Smooth muscle cell (in vitro differentiated cells): ENCODE measurements around the gene ACTR1B. TPM values are rescaled to one million over a fixed set of nuclear protein-coding genes. Genes with fewer than 3 reads are reported as not detected.
"Not testable (repeated sequence)": the region's sequence is repeated elsewhere in the genome, so short reads cannot be mapped to it uniquely, and the experiment has no call there.

Experiments used
- DNase-seq: peaks from one replicate; lab custom pipeline; 2025; ENCODE audit not compliant: unreplicated experiment; lab: John Stamatoyannopoulos, UW
- H2AFZ ChIP-seq: fragments of 200-600 bp; sonication (generic); 2 replicates; pipeline ENCODE4 v1.6.0; 2016; ENCODE audit warnings: antibody characterized with exemption, low read depth, mild to moderate bottlenecking
- H3F3A ChIP-seq: fragments of 200-600 bp; sonication (generic); 2 replicates; pipeline ENCODE4 v1.6.0; 2017; ENCODE audit warnings: antibody characterized with exemption, low read depth
- H3K27ac ChIP-seq: fragments of 200-600 bp; sonication (generic); 2 replicates; pipeline ENCODE4 v1.5.1; 2016; ENCODE audit warnings: low read depth, mild to moderate bottlenecking
- H3K27me3 ChIP-seq: fragments of 200-600 bp; sonication (generic); 2 replicates; pipeline ENCODE4 v1.6.1; 2016; ENCODE audit warnings: low read depth, mild to moderate bottlenecking
- H3K36me3 ChIP-seq: fragments of 200-600 bp; sonication (generic); 2 replicates; pipeline ENCODE4 v1.5.1; 2016; ENCODE audit warnings: low read depth
- H3K4me1 ChIP-seq: fragments of 200-600 bp; sonication (generic); 2 replicates; pipeline ENCODE4 v1.5.1; 2016; ENCODE audit warnings: low read depth
- H3K4me2 ChIP-seq: fragments of 200-600 bp; sonication (generic); 2 replicates; pipeline ENCODE4 v1.6.0; 2016; ENCODE audit warnings: mild to moderate bottlenecking
- H3K4me3 ChIP-seq: fragments of 200-600 bp; sonication (generic); 2 replicates; pipeline ENCODE4 v1.5.1; 2016; ENCODE audit warnings: mild to moderate bottlenecking
- H3K79me2 ChIP-seq: fragments of 200-600 bp; sonication (generic); 2 replicates; pipeline ENCODE4 v1.6.0; 2016; ENCODE audit warnings: low read depth, mild to moderate bottlenecking
- H3K9ac ChIP-seq: fragments of 200-600 bp; sonication (generic); 2 replicates; pipeline ENCODE4 v1.6.0; 2016; ENCODE audit warnings: low read depth
- H3K9me3 ChIP-seq: fragments of 200-600 bp; sonication (generic); replicated peaks from 2 replicates; pipeline ENCODE4 v1.5.1; 2016; ENCODE audit warnings: low read depth
- H4K20me1 ChIP-seq: fragments of 200-600 bp; sonication (generic); 2 replicates; pipeline ENCODE4 v1.6.0; 2016; ENCODE audit warnings: low read depth
- WGBS: methylation state at CpG from one replicate; pipeline ENCODE4 v1.1.7; 2016; ENCODE audit warnings: low lambda C conversion rate; 5-methylcytosine and 5-hydroxymethylcytosine counted together
- polyA plus RNA-seq: library from polyadenylated mRNA; unstranded; fragments of >200 nt; fragmentation: Nextera tagmentation; extraction: Ambion mirVana; gene quantifications from 2 replicates; pipeline ENCODE4 v1.2.1, GENCODE V29; 2016
- total RNA-seq: library from RNA; depleted of rRNA; stranded (reverse); fragments of >200 nt; gene quantifications from 2 replicates; pipeline ENCODE4 v1.2.3, GENCODE V29; 2014
- TF ChIP-seq, protein P1 (sequence below): fragments of 200-600 bp; sonication (generic); IDR thresholded peaks from 2 replicates; pipeline ENCODE4 v1.5.1; 2017; ENCODE audit warnings: borderline replicate concordance, mild to moderate bottlenecking, antibody characterized with exemption; ENCODE audit not compliant: insufficient read depth, poor library complexity, severe bottlenecking

ACTR1B gene
- total and polyA plus RNA-seq, 2 experiments from 2014 or later, result 20.8 to 43.7 TPM

DNA sequence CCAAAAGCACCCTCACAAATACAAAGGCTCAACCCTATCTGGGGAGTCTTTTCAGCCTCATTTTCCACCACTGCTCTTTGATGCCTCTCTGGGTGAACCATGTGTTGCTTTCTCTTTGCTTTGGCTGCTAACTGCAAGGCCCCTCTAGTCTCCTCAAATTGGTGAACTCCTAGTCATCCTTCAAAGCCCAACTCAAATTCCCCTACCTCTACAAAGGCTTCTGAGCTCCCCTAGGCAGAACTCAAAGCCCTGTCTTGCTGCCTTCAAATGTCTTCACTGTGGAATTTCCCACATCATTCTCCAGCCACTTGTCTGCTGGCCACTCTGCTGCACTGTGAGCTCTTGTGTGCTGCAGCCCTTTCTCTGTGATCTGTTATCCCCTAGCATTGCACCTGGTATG lies 40.9 kb downstream of the ACTR1B start:
- not testable (repeated sequence) for H3K36me3 ChIP-seq, DNase-seq, H3K9me3 ChIP-seq, H3K79me2 ChIP-seq, H3K4me1 ChIP-seq, H4K20me1 ChIP-seq, H3F3A ChIP-seq, H3K4me3 ChIP-seq, H3K4me2 ChIP-seq, H3K27ac ChIP-seq, H3K9ac ChIP-seq, H2AFZ ChIP-seq, H3K27me3 ChIP-seq

DNA sequence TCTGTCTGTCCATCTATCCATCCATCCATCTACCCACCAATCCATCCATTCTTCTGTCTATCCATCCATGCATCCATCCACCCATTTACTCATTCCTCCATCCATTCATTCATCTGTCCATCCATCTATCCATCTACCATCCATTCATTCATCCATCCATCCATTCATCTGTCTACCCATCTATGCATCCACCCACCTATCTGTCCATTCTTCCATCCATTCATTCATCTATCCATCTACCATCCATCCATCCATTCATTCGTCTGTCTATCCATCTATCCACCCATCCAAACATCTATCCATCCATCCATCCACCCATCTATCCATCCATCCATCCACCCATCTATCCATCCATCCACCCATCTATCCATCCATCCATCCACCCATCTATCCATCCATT lies 43.4 kb downstream of the ACTR1B start:
- not testable (repeated sequence) for H3K4me3 ChIP-seq, H3K27me3 ChIP-seq, H4K20me1 ChIP-seq, H3K4me1 ChIP-seq, H3K4me2 ChIP-seq, DNase-seq, H3K79me2 ChIP-seq, H3F3A ChIP-seq, H3K9me3 ChIP-seq, H3K27ac ChIP-seq, H3K36me3 ChIP-seq, H2AFZ ChIP-seq, H3K9ac ChIP-seq
- 83% methylated on average over 1 of the region's 1 CpG for WGBS

DNA sequence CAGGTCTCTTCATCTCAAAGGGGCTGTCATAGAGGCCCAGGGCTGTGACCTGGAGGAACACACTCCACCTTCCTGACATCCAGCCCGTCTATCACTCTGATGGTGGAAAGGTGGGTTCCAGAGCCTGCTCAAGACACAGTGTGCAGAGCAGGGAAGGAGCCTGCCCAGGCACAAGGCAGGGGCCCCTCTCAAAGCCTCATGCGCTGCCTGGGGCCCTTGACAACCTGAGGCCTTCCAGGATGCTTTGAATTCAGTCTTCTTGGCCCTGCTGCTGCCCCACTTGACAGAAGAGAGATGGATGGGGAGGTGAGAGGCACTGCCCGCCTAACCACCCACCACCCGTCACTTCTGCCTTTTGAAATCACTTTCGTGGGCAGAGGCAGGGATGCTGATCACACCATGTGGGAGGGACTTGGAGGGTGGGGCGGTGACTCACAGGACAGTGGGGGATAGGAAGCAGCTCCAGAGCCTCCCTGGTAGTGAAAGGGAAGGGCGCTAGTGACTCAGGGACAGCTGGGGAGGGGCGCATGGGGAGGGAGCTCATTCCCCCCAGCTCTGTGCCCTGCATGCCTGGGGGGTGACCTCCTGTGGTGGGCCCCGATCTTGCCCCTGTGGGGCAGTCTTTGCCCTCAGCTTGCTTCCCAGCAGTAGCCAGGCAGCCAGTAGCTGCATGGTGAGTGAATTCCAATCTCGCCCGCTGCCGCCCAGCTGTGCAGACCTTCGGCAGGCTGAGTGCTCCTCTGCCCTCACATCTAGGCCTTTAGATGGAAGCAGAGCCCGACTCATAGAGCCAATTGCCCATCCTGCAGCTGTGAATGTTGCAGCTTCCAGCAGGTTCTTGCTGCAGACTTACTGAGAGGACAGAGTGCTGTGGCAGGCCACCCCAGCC lies 44.7 kb downstream of the ACTR1B start:
- not testable (repeated sequence) for H3K9me3 ChIP-seq, H3F3A ChIP-seq, DNase-seq, H3K27me3 ChIP-seq, H3K27ac ChIP-seq, H3K36me3 ChIP-seq, H3K4me1 ChIP-seq, H3K79me2 ChIP-seq, H3K9ac ChIP-seq, H2AFZ ChIP-seq, H4K20me1 ChIP-seq, H3K4me3 ChIP-seq
- H3K4me2 ChIP-seq, result peak overlapping the region; percentile 61
- 34% methylated on average over 9 of the region's 14 CpGs for WGBS

DNA sequence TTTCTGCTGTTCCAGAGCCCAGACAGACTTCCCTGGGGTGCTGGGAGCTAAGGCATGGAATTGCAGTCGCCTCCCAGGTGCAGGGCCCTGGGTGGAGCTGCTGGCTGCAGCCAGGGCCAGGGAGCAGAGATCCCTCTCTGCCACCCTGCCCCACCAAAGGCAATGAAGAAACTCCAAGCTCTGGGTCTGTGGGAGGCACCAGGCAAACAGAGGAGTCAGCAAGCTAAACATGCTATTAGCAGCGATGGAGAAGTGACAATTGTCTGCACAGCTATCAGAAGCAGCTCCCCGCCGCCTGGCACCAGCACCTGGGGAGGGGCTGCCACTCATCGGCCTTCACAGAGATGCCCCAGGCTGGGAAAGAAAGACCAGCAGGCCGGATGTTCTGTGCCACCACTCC lies 45.9 kb downstream of the ACTR1B start:
- no peaks in the 10 kb centered on the region for H3F3A ChIP-seq
- H4K20me1 ChIP-seq, result no peaks in the 10 kb centered on the region
- WGBS, result 97% methylated on average over 6 of the region's 6 CpGs
- no peak overlapping the region for H3K4me2 ChIP-seq
- H3K4me3 ChIP-seq, result no peak overlapping the region
- no peaks in the 10 kb centered on the region for H3K27me3 ChIP-seq
- no peak overlapping the region for H3K9ac ChIP-seq
- H3K27ac ChIP-seq, result no peak overlapping the region
- no peaks in the 10 kb centered on the region for H3K36me3 ChIP-seq
- no peaks in the 10 kb centered on the region for H3K79me2 ChIP-seq
- no peaks in the 10 kb centered on the region for H3K4me1 ChIP-seq
- H2AFZ ChIP-seq, result no peak overlapping the region
- TF ChIP-seq, protein P1, sequence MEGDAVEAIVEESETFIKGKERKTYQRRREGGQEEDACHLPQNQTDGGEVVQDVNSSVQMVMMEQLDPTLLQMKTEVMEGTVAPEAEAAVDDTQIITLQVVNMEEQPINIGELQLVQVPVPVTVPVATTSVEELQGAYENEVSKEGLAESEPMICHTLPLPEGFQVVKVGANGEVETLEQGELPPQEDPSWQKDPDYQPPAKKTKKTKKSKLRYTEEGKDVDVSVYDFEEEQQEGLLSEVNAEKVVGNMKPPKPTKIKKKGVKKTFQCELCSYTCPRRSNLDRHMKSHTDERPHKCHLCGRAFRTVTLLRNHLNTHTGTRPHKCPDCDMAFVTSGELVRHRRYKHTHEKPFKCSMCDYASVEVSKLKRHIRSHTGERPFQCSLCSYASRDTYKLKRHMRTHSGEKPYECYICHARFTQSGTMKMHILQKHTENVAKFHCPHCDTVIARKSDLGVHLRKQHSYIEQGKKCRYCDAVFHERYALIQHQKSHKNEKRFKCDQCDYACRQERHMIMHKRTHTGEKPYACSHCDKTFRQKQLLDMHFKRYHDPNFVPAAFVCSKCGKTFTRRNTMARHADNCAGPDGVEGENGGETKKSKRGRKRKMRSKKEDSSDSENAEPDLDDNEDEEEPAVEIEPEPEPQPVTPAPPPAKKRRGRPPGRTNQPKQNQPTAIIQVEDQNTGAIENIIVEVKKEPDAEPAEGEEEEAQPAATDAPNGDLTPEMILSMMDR, result no peak
- no peak for DNase-seq
- H3K9me3 ChIP-seq, result no peaks in the 10 kb centered on the region

DNA sequence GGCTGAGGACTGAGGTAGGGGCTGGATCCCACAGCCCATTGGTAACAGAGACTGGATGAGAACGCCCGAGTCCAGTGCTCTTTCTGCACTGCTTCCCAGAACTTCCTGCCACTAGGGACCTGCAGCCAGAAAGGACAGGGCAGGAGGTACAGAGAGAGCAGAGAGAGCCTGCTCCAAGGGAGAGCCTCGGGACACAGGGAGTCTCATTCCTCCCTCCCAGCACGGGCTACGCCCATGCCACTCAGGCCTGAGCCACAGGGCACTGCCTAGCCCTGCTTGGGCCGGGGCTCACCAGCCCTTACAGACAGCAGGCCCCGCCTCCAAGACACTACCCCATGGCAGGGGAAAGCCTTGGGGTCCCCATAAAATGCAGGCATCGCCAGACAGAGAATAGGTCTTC lies 48.1 kb downstream of the ACTR1B start:
- H3K36me3 ChIP-seq, H3K9me3 ChIP-seq, H3K9ac ChIP-seq, H4K20me1 ChIP-seq, H3K79me2 ChIP-seq, H3F3A ChIP-seq, H3K4me1 ChIP-seq, H3K27me3 ChIP-seq, H3K4me3 ChIP-seq, DNase-seq, H2AFZ ChIP-seq, H3K27ac ChIP-seq, H3K4me2 ChIP-seq: not testable (repeated sequence)
- 80% methylated on average over 2 of the region's 8 CpGs for WGBS

DNA sequence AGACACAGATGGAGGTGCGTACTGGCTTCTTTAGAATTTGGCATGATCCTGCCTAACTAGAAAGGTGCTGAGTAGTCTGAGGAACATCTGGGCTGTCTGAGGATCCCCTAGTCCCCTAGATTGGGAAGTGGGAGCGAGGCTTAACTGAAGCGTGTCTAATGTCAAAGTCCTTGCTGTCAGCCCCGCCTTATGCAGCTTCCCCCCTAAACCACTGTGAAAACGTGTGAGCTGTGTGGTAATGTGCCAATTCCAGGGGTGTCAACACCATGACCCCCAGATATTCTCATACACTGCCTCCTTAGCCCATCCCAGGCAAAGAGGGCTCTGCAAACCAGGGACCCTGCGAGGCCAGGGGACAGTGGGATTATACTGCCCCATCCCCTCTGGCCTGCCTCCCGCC lies 51.9 kb downstream of the ACTR1B start:
- H3K79me2 ChIP-seq, H3F3A ChIP-seq, H3K4me1 ChIP-seq, H3K9ac ChIP-seq, H3K9me3 ChIP-seq, H3K36me3 ChIP-seq, DNase-seq, H3K27me3 ChIP-seq, H3K4me2 ChIP-seq, H3K4me3 ChIP-seq, H4K20me1 ChIP-seq, H2AFZ ChIP-seq, H3K27ac ChIP-seq: not testable (repeated sequence)
- 100% methylated on average over 1 of the region's 7 CpGs for WGBS

DNA sequence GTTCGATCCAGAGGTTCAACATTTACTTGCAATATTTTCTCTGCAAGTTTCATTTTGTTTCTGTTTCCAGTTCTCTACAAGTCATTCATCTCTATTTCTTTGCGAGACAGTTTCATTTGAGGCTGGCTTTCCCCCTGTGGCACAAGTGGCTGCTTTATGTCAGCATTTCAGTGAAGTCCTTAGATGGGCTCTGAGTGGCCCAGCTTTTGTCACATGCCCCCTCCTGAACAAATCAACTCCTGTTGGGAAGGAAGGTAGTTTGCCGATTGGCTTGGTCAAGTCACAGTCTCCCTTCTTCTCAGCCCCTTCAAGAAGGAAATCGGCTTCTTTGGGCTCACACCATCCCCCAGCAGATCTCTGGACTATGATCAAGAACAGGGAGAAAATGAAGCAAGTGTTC lies 55.1 kb downstream of the ACTR1B start:
- not testable (repeated sequence) for DNase-seq, H3K36me3 ChIP-seq
- 89% methylated on average over 4 of the region's 4 CpGs for WGBS

More for the DNA sequence above, 55.1 kb downstream of the ACTR1B start:
- not testable (repeated sequence) for H3K9ac ChIP-seq, H3K79me2 ChIP-seq, H2AFZ ChIP-seq, H3K27ac ChIP-seq, H3K9me3 ChIP-seq, H3K4me2 ChIP-seq, H3K4me3 ChIP-seq, H3K27me3 ChIP-seq, H4K20me1 ChIP-seq, H3K4me1 ChIP-seq, H3F3A ChIP-seq
